ENCODE data around the gene SYNGAP1. TPM values are rescaled to one million over a fixed set of nuclear protein-coding genes. Genes with fewer than 3 reads are reported as not detected.

The SYNGAP1 gene
- total RNA-seq, 8 experiments from 2014 or later, result 5.4 to 21.0 (median 12.9) TPM

DNA sequence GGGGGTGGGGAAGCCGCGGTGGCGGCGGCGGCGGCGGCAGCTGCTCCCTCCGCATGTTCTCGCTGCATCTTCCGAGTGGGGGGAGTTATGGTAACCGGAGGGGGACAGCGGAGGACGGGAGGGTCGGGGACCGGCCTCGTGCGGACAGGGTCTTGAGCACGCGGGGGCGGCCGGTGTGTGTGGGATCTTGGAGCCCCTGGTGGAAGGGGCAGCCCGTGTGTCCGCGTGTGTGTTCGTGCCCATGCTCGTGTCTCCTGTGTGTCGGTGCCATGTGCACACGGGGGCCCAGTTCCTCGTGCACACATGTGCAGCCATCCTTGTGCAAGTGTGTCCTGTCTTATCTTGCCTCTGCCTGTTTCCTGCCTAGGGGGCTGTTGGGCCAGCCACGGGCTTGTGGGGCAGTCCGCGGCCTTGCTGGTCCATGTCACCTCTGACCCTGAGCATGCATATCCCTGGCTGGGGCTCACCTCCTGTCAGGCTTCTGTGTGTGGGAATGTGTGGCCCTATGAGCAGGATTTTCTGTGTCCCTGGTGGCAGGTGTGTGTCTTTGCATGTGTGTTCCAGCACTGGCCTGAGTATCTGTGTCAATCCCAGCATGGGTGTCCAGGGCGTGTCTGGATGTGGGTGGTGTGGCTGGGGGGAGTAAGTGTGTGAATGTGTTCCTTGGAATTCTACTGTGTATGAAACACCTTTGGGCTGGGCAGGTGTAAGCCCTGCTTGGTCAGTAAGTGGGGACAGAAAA, 8.5 kb downstream of the SYNGAP1 start:
- ATAC-seq (replicated peaks in 6 of 8), result peak; percentile 1 to 7 (median 4)
- Histone ChIP-seq H3K4me3 (peak overlapping the region; percentile 46 to 94 (median 54)), H3K27ac (peak overlapping the region; percentile 87 to 90), H3K4me1 (replicated peaks in 1 of 2) (peaks cover 54 to 77% of the 10 kb centered on the region in 2 donors)
- in situ Hi-C loops (cut with MboI; ENCODE audit: low pct_unique_long_range_greater_than_20kb in 2 of 9, low sequenced_read_pairs in 9 of 9, unreplicated experiment in 9 of 9), result no loop called here
- 0 to 57% (median 29%) methylated on average over 1 to 2 of the region's 33 CpGs; no CpG with 5 or more reads in 6 of the 10 experiments for WGBS, 10 experiments

DNA sequence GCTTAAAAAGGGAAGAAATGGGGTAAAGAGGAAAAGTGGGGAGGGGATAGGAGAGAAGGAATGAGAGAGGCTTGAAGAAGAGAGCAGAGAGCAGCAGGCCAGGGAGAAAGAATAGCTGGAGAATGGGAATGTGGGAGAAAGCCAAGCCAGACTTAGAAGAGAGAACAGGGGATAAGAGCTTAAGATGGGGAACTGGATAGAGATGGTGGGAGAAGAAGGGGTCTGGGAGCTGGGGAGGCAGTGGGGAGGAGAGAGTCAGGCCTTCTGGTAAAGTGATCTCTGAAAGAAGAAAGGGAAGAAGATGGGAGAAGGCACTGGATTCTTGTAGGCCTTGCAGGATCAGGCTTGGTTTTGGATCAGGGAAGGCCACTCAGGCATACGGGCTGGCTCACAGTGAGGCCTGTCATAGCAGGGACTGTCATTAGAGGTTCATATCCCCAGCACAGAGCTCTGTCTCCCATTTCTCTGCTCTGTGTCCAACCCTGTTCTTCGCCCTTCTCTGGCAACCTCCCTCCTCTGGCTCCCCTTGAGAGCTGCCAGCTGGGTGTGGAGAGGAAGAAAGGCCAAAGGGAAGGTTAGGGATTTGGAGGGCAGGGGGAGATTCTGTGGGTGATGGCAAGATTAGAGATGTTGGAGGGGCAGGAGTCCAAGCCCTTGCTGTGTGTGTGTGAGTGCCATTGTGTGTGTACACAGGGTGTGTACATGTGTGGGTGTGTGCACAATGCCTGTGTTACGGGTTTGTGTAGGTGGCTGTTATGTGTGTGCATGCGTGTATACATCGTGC, 9.3 kb downstream of the SYNGAP1 start:
- H3K4me3 ChIP-seq, result peak overlapping the region; percentile 46 to 94 (median 54)
- in situ Hi-C loops (cut with MboI; ENCODE audit: low pct_unique_long_range_greater_than_20kb in 2 of 9, low sequenced_read_pairs in 9 of 9, unreplicated experiment in 9 of 9), result no loop called here
- peaks cover 61 to 84% of the 10 kb centered on the region in 2 donors for H3K4me1 ChIP-seq (replicated peaks in 1 of 2)
- WGBS, 10 experiments, result 40 to 100% (median 80%) methylated on average over 1 to 3 of the region's 5 CpGs; no CpG with 5 or more reads in 5 of the 10 experiments
- H3K27ac ChIP-seq, result peak overlapping the region; percentile 87 to 90
- ATAC-seq (replicated peaks in 6 of 8), result no peak

DNA sequence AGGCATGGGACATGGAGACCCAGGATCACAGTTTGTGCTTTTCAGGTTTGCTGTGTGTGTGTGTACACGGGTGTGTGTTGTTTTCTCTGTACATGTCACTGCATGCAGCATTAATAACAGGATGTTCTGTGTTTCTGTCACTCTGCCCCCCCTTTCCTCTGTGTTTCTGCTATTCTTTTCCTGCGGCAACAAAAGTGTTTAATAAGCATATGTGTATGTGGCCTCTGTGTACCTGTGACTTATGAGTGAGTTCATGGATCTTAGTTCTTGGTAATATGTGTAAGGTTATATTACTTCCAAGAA, 9.8 kb downstream of the SYNGAP1 start:
- Histone ChIP-seq H3K4me3 (peak overlapping the region in 1 of 5 donors; percentile 56), H3K4me1 (replicated peaks in 1 of 2) (peaks cover 57 to 83% of the 10 kb centered on the region in 2 donors), H3K27ac (peak overlapping the region in 1 of 2 donors; percentile 90)
- no peak for ATAC-seq (replicated peaks in 6 of 8)
- WGBS, 10 experiments, result 36 to 100% (median 60%) methylated on average over 1 to 2 of the region's 2 CpGs; no CpG with 5 or more reads in 4 of the 10 experiments
- in situ Hi-C loops (cut with MboI; ENCODE audit: low pct_unique_long_range_greater_than_20kb in 2 of 9, low sequenced_read_pairs in 9 of 9, unreplicated experiment in 9 of 9), result no loop called here

- Histone ChIP-seq H3K4me3 (peak overlapping the region in 1 of 5 donors; percentile 42), H3K27ac (no peak overlapping the region), H3K4me1 (replicated peaks in 1 of 2) (peaks cover 52 to 76% of the 10 kb centered on the region in 2 donors)
- ATAC-seq (replicated peaks in 6 of 8), result no peak
- in situ Hi-C loops (cut with MboI; ENCODE audit: low pct_unique_long_range_greater_than_20kb in 2 of 9, low sequenced_read_pairs in 9 of 9, unreplicated experiment in 9 of 9), result no loop called here
- 33 to 75% (median 60%) methylated on average over 1 to 2 of the region's 2 CpGs; no CpG with 5 or more reads in 3 of the 10 experiments for WGBS, 10 experiments
Observed at GRCh38 chr6:33430334-33430733, 10.5 kb downstream of the SYNGAP1 start.

DNA sequence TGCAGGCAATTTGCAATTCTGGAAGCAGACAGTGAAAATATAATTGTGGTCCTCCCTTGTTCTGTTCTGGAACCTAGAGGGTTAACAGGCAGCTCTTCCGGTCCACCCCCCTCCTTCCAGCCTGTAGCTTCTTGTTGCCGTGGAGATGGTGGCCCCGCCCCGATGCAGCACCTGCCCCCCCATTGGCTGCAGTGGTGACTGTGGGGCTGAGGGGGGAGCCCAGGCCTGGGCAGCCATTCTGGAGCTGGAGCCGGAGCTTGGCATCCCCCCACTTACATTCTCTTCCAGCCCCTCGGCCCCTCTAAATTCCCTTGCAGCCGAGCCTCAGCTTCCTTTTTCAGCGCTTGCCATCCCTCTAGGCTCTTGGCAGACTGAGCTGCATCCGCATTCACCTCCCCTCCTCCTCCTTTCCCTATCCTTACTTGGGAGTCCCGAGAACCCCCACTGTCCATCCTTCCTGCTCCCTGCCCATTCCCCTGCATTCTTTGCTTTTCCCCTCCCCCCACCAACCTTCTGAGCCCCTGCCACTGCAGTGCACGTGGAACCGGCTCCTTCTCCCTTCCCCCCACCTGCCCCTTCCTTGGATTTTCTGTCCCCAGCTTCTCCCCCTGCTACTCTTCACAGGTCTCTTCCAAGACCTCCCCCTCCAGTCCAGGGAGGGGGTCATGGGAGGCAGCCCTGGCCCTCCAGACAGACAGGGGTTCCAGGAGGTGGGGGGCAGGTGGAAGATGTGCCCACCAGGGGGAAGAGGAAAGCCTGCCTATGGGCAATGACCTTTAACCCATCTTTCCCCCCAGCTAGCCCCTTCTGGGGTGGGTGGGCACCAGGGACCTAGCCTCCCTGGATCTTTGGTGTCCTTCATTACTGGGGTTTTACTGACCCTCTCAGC, 11.4 kb downstream of the SYNGAP1 start:
- WGBS, 10 experiments, result 0% methylated on average over 4 of the region's 12 CpGs; no CpG with 5 or more reads in 9 of the 10 experiments
- in situ Hi-C loops (cut with MboI; ENCODE audit: low pct_unique_long_range_greater_than_20kb in 2 of 9, low sequenced_read_pairs in 9 of 9, unreplicated experiment in 9 of 9), result no loop called here
- peaks cover 52 to 72% of the 10 kb centered on the region in 2 donors for H3K4me1 ChIP-seq (replicated peaks in 1 of 2)

DNA sequence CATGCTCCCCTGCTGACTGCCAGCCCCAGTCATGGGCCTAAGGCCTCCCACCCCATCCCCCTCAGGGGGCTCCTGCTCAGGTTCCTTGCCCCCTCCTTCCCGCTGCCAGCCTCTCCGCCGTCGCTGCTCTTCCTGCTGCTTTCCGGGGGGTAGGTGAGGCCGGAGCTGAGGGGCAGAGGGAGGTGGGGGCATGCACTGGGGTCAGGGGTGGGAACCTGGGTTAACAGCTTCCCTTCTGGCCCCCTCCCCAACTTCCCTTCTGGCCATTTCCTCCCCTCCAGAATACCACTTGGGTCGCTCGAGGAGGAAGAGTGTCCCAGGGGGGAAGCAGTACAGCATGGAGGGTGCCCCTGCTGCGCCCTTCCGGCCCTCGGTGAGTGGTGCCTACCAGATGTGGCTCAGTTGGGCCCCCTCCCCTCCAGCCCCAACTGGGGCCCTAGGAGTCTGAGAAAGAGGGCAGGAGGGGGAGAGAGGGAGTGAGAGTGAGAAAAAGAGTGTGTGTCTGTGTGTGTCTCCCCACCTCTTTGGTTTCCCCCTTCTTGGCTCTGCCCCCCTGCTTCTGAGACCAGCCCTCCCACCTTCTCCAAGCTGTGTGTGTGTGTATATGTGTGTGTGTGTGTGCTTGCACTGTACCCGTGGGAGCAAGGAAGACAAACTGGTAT, 12.1 kb downstream of the SYNGAP1 start:
- peak overlapping the region; percentile 80 to 88 for H3K27ac ChIP-seq
- in situ Hi-C loops (cut with MboI; ENCODE audit: low pct_unique_long_range_greater_than_20kb in 2 of 9, low sequenced_read_pairs in 9 of 9, unreplicated experiment in 9 of 9), result no loop called here
- ATAC-seq (replicated peaks in 6 of 8), result peak in 1 of 8 experiments; percentile 5
- H3K4me3 ChIP-seq, result peak overlapping the region in 3 of 5 donors; percentile 30 to 42 (median 31)
- peaks cover 52 to 65% of the 10 kb centered on the region in 2 donors for H3K4me1 ChIP-seq (replicated peaks in 1 of 2)
- WGBS, 10 experiments, result 20% methylated on average over 1 of the region's 12 CpGs; no CpG with 5 or more reads in 9 of the 10 experiments

More for the DNA sequence above, 11.4 kb downstream of the SYNGAP1 start:
- peak overlapping the region; percentile 21 to 42 (median 30) for H3K4me3 ChIP-seq
- H3K27ac ChIP-seq, result peak overlapping the region; percentile 80 to 88
- peak; percentile 21 to 70 (median 52) for ATAC-seq (replicated peaks in 6 of 8)

DNA sequence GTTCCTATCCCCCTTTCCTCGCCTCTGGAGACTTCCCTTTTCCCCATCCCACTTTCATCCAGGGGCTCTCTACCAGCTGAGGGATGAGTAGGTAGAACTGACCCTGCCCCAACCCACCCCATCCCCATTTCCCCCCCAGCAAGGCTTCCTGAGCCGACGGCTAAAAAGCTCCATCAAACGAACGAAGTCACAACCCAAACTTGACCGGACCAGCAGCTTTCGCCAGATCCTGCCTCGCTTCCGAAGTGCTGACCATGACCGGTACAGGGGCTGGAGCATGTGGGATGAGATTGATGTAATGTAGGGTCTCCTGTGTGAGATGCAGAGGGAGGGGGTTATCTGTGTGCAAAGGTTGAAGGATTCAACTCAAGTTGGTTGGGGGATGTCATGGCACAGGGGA, 12.7 kb downstream of the SYNGAP1 start:
- H3K4me3 ChIP-seq, result peak overlapping the region in 1 of 5 donors; percentile 30
- peaks cover 52 to 61% of the 10 kb centered on the region in 2 donors for H3K4me1 ChIP-seq (replicated peaks in 1 of 2)
- no peak for ATAC-seq (replicated peaks in 6 of 8)
- 53 to 54% methylated on average over 3 of the region's 10 CpGs; no CpG with 5 or more reads in 8 of the 10 experiments for WGBS, 10 experiments
- in situ Hi-C loops (cut with MboI; ENCODE audit: low pct_unique_long_range_greater_than_20kb in 2 of 9, low sequenced_read_pairs in 9 of 9, unreplicated experiment in 9 of 9), result no loop called here
- H3K27ac ChIP-seq, result peak overlapping the region in 1 of 2 donors; percentile 88

GRCh38 chr6:33433001-33433543, 13.2 kb downstream of the SYNGAP1 start:
- Histone ChIP-seq H3K4me1 (replicated peaks in 1 of 2) (peaks cover 52 to 61% of the 10 kb centered on the region in 2 donors), H3K27ac (peak overlapping the region in 1 of 2 donors; percentile 52), H3K4me3 (peak overlapping the region in 1 of 5 donors; percentile 9)
- in situ Hi-C loops (cut with MboI; ENCODE audit: low pct_unique_long_range_greater_than_20kb in 2 of 9, low sequenced_read_pairs in 9 of 9, unreplicated experiment in 9 of 9), result no loop called here
- WGBS, 10 experiments, result 100% methylated on average over 1 of the region's 1 CpG; no CpG with 5 or more reads in 7 of the 10 experiments
- ATAC-seq (replicated peaks in 6 of 8), result peak in 5 of 8 experiments; percentile 6 to 18 (median 14)

DNA sequence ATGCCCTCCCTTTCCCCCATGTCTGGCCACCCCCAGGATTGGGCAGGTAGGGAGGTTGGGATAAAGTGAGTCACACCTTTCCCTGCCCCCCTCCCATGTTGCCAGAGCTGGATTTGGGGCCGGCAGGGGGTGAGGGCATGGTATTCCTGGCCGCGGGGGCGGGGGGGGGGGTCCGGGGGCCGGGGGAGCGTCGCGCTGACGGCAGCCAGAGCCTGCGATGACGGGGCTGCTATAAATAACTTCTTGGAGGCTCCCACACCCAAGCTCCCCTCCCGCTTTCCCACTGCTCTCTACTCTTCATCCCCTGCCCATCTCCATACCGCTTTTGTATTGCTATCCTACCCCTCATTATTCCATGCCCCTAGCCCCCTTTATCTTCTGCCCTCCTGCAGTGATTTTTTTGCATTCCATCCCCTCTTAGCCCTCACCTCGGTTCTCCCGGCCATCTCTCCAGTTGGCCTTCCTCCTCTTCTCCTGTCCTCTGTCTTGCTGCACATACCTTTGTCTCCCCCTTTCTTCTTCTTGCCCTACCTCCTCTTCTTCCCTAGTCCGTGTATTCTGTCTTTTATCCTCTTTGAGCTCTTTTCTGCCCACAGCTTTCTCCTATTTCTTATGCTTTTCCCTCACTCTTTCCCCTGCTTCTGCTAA, 13.8 kb downstream of the SYNGAP1 start:
- ATAC-seq (replicated peaks in 6 of 8), result peak in 6 of 8 experiments; percentile 47 to 56 (median 53)
- Histone ChIP-seq H3K4me3 (peak overlapping the region in 4 of 5 donors; percentile 3 to 16 (median 11)), H3K4me1 (replicated peaks in 1 of 2) (peaks cover 49 to 57% of the 10 kb centered on the region in 2 donors), H3K27ac (peak overlapping the region; percentile 24 to 56)
- 0 to 75% (median 37%) methylated on average over 1 to 3 of the region's 17 CpGs; no CpG with 5 or more reads in 1 of the 10 experiments for WGBS, 10 experiments
- in situ Hi-C loops (cut with MboI; ENCODE audit: low pct_unique_long_range_greater_than_20kb in 2 of 9, low sequenced_read_pairs in 9 of 9, unreplicated experiment in 9 of 9), result no loop called here

DNA sequence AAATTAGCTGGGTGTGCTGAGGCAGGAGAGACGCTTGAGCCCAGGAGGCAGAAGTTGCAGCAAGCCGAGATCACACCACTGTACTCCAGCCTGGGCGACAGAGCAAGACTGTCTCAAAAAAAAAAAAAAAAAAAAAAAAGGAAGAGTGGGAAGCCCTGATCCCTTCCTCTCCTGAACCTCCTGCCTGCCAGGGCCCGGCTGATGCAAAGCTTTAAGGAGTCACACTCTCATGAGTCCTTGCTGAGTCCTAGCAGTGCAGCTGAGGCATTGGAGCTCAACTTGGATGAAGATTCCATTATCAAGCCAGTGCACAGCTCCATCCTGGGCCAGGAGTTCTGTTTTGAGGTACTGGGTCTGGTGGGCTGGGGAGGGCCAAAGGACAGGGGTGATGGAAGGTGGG, 15.1 kb downstream of the SYNGAP1 start:
- WGBS, 10 experiments, result 83 to 100% (median 97%) methylated on average over 1 to 3 of the region's 4 CpGs; no CpG with 5 or more reads in 6 of the 10 experiments
- H3K4me3 ChIP-seq, result no peak overlapping the region
- in situ Hi-C loops (cut with MboI; ENCODE audit: low pct_unique_long_range_greater_than_20kb in 2 of 9, low sequenced_read_pairs in 9 of 9, unreplicated experiment in 9 of 9), result no loop called here
- no peak for ATAC-seq (replicated peaks in 6 of 8)
- peaks cover 38 to 44% of the 10 kb centered on the region in 2 donors for H3K4me1 ChIP-seq (replicated peaks in 1 of 2)
- H3K27ac ChIP-seq, result no peak overlapping the region

DNA sequence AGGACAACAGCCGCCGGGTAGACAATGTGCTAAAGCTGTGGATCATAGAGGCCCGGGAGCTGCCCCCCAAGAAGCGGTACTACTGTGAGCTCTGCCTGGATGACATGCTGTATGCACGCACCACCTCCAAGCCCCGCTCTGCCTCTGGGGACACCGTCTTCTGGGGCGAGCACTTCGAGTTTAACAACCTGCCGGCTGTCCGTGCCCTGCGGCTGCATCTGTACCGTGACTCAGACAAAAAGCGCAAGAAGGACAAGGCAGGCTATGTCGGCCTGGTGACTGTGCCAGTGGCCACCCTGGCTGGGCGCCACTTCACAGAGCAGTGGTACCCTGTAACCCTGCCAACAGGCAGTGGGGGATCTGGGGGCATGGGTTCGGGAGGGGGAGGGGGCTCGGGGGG, 17.8 kb downstream of the SYNGAP1 start:
- H3K4me3 ChIP-seq, result no peak overlapping the region
- WGBS, 10 experiments, result 98 to 100% methylated on average over 6 to 9 of the region's 18 CpGs; no CpG with 5 or more reads in 8 of the 10 experiments
- H3K27ac ChIP-seq, result no peak overlapping the region
- in situ Hi-C loops (cut with MboI; ENCODE audit: low pct_unique_long_range_greater_than_20kb in 2 of 9, low sequenced_read_pairs in 9 of 9, unreplicated experiment in 9 of 9), result no loop called here
- H3K4me1 ChIP-seq (replicated peaks in 1 of 2), result peaks cover 16 to 19% of the 10 kb centered on the region in 2 donors
- no peak for ATAC-seq (replicated peaks in 6 of 8)

All from motor neuron (in vitro differentiated cells).